GM12892 (cell line): Measurements from ENCODE around the gene UNC13D.

Experiments
- POLR2AphosphoS5 ChIP-seq: IDR thresholded peaks from 2 replicates; pipeline ENCODE4 v1.6.1; 2011; ENCODE audit warnings: low read depth, low read length, control low read depth
- TAF1 ChIP-seq: IDR thresholded peaks from 2 replicates; pipeline ENCODE4 v1.6.1; 2011; ENCODE audit warnings: low read depth, mild to moderate bottlenecking, control low read depth, low read length, borderline replicate concordance

GRCh38 chr17:75849279-75849646 is 5.1 kb upstream of the UNC13D start:
- TF ChIP-seq POLR2AphosphoS5 = no peak
- no peak for TF ChIP-seq TAF1
